ENCODE data around the gene CRB1.
A peak's percentile ranks its signal among the peaks of the same experiment; 100 is the strongest.

The CRB1 gene

GRCh38 chr1:197392541-197392940, 124.5 kb downstream of the CRB1 start:
- H3K4me3 ChIP-seq (ENCODE audit: low read depth, low read length): no peak overlapping the region
- TF ChIP-seq CTCF (IDR thresholded peaks at IDR 0.05; ENCODE audit: borderline replicate concordance, insufficient read depth, low read depth, low read length): no peak

- no peak for TF ChIP-seq CTCF (IDR thresholded peaks at IDR 0.05; ENCODE audit: borderline replicate concordance, insufficient read depth, low read depth, low read length)
- no peak overlapping the region for H3K4me3 ChIP-seq (ENCODE audit: low read depth, low read length)
Observed at GRCh38 chr1:197393105-197393504, 125.1 kb downstream of the CRB1 start.

GRCh38 chr1:197393772-197394171, 125.7 kb downstream of the CRB1 start:
- H3K4me3 ChIP-seq (ENCODE audit: low read depth, low read length): no peak overlapping the region
- TF ChIP-seq CTCF (IDR thresholded peaks at IDR 0.05; ENCODE audit: borderline replicate concordance, insufficient read depth, low read depth, low read length): no peak

GRCh38 chr1:197394831-197395608, 127.0 kb downstream of the CRB1 start:
- no peak overlapping the region for H3K4me3 ChIP-seq (ENCODE audit: low read depth, low read length)
- TF ChIP-seq CTCF (IDR thresholded peaks at IDR 0.05; ENCODE audit: borderline replicate concordance, insufficient read depth, low read depth, low read length): no peak

- no peak overlapping the region for H3K4me3 ChIP-seq (ENCODE audit: low read depth, low read length)
- TF ChIP-seq CTCF (IDR thresholded peaks at IDR 0.05; ENCODE audit: borderline replicate concordance, insufficient read depth, low read depth, low read length): no peak
Observed at GRCh38 chr1:197397895-197398294, 129.8 kb downstream of the CRB1 start.

GRCh38 chr1:197399755-197400521, 131.9 kb downstream of the CRB1 start:
- peak; percentile 58; the same call in 1 of the 2 replicates for TF ChIP-seq CTCF (IDR thresholded peaks at IDR 0.05; ENCODE audit: borderline replicate concordance, insufficient read depth, low read depth, low read length)
- H3K4me3 ChIP-seq (ENCODE audit: low read depth, low read length): no peak overlapping the region

All from GM12875 (cell line).